ACHN (cell line): ENCODE results near the gene ZNF91.
"Not testable (repeated sequence)": the region's sequence is repeated elsewhere in the genome, so short reads cannot be mapped to it uniquely, and the experiment has no call there.

Experiments
- DNase-seq: peaks from one replicate; pipeline ENCODE4 v3.0.0-alpha.2; 2015
- in situ Hi-C: cut with HindIII; loops from 2 replicates; pipeline ENCODE4 v1.10.0; 2017; ENCODE audit warnings: low sequenced_read_pairs, low pct_ligation_motif_present, low pct_unique_long_range_greater_than_20kb

Gene ZNF91

DNA sequence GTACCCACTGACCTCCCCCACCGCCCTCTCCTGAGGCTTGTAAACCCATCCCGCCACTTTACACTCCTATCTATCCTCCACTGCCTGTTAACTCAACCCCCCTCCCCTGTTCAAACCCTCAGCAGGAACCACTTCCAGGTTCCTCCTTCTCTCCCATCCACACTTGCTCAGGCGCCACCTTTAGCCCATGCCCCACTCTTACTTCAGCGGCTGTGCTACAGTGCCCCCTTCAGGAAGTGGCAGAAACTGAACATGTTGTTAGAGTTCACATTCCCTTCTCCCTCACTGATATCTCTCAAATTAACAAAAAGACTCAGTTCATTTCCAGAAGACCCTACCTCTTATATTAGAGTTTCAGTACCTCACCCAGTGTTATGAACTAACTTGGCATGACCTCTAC is 49.4 kb downstream of the ZNF91 start:
- DNase-seq: no peak
- in situ Hi-C loops: no loop called here

DNA sequence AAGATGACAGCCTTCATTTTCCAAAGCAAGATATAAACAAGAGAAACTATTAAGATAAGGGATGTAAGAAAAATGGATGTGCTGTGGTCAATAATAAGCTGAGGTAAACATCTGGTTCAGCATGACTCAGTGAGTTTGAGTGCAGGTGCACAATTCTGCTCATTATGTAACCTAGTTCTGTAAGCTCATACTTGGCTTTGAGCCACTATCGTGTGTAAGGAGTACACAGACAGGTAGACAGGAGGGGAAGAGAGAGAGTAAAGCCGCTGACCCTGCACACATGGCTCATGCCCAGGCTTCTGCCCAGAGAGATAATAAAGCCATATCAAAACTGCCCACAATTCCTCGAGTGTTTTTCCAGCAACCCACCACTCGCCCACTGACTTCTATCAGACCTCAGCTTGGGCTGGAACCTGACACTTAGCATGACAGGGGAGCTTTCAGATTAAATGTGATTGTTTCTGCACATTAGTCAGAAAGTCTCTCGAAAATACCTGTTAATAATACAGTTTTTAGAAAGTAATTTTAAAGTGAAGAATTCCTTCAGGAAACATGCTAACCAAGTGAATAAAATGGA is 51.7 kb downstream of the ZNF91 start:
- DNase-seq: no peak
- in situ Hi-C loops: no loop called here

GRCh38 chr19:23328211-23328610 is 67.1 kb downstream of the ZNF91 start:
- DNase-seq: no peak
- in situ Hi-C loops: no loop called here

DNA sequence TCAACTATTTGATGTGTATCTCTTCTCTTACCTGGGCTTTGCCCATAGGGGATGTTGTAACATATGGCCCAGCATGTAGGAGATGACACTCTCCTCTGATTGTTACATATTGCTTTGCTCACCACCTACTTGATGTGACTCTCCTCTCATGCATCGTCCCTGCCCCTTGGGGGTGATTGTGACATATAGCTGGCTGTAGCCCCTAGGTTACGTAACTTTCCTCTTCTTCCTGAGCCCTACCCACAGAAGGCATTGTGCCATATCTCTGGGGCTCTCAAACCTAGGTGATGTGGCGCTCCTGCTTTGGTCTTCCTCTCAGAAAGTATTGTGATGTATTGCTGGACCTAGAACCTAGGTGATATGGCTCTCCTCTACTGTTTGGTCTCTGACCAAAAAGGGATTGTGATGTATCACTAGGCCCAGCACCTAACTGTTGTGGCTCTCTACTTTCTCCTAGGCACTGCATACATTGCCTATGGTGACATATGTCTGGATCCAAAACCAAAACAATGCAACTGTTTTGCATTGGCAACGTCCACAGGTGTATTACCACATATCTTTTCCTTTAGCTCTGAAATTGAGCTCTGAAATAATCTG is 73.2 kb downstream of the ZNF91 start:
- in situ Hi-C loops: no loop called here
- no peak for DNase-seq

DNA sequence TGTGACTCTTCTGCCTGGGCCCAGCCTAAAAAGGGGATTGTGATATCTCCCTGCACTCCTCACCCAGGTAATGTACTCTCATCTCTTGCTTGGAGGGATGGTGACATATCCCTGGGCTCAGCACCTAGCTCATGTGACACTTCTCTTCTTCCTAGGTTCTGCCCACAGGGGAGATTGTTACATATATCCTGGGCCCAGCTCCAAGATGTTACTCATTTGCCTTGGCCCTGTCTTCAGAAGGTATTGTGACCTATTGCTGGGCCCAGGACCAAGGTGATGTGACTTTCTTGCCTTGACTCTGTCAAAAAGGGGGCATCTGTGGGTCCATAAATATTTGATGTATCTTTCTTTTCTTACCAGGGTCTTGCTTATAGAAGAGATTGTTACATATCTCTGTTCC is 73.9 kb downstream of the ZNF91 start:
- in situ Hi-C loops: not testable (repeated sequence)

DNA sequence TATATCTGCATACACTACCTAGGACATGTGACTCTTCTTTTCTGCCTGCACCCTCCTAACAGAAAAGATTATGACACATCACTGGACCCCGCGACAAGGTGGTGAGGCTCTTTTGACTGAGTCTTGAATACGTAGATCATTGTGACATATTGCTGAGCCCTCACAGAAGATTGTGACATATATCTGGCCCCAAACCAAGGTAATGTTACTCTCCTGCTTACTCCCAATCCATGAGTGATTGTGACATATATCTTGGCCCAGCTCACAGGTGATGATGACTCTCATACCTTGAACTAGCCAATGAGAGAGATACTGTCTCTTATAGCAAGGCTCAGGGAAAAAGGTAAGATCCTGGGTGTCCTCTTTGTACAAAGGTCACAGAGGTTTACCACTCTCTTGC is 75.7 kb downstream of the ZNF91 start:
- DNase-seq, in situ Hi-C loops: not testable (repeated sequence)

More for the DNA sequence above, 73.9 kb downstream of the ZNF91 start:
- not testable (repeated sequence) for DNase-seq

DNA sequence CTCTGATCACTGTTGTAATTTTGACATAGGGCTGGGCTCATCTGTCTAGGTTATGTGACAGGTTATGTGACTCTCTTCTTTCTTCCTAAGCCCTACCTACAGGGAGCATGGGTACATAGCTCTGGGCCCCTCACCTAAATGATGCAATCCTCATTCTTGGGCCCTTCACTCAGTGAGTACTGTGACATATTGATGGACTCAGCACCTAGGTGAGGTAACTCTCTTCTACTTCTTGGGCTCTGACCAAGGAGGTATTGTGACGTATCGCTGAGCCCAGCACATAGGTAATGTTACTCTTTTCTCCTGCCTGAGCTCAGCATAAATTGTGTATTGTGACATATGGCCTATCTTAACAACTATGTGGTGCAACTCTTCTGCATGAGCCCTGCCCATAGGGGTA is 76.3 kb downstream of the ZNF91 start:
- DNase-seq, in situ Hi-C loops: not testable (repeated sequence)

- no peak for DNase-seq
- in situ Hi-C loops: no loop called here
Measured at GRCh38 chr19:23318143-23318542, 77.1 kb downstream of the ZNF91 start.

DNA sequence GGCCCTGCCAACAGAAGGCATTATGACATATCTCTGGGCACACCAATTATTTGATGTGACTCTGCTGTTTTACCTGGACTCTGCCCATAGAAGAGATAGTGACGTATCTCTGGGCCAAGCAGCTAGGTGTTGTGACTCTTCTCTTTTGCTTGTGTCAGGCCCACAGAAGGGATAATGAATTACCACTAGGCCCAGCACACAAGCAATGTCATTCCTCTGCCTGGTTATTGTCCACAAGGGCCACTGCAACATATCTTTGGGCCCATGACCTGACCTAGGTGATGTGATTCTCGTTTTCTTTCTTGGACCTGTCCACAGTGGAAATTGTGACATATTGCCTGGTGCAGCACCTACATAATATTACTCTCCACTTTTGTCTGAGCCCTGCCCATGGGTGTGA is 80.0 kb downstream of the ZNF91 start:
- DNase-seq: no peak
- in situ Hi-C loops: no loop called here

GRCh38 chr19:23314505-23315251 is 80.6 kb downstream of the ZNF91 start:
- DNase-seq: no peak
- in situ Hi-C loops: no loop called here

- in situ Hi-C loops: no loop called here
- DNase-seq: no peak
Measured at GRCh38 chr19:23313196-23313595, 82.1 kb downstream of the ZNF91 start.

DNA sequence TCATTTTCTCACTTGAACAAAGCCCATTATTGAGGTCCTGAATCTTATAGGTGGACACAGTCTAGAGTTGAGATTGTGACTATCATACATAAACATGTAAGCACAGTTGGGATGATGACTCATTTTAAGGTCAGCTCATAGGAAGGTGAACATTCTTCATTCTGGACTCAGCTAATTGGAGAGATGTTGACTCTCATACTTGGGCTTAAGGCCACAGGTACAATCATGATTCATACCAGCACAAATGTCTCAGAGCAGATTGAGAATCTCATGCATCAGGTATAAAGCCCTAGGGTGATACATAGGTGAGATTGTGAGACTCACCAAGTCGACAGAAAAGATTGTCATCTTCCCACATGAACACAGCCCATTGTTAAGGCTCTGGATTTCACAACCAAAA is 82.8 kb downstream of the ZNF91 start:
- in situ Hi-C loops: no loop called here

GRCh38 chr19:23311551-23311950 is 83.7 kb downstream of the ZNF91 start:
- in situ Hi-C loops: no loop called here
- DNase-seq: no peak

More for the DNA sequence above, 82.8 kb downstream of the ZNF91 start:
- DNase-seq: no peak

GRCh38 chr19:23310729-23311211 is 84.5 kb downstream of the ZNF91 start:
- no peak for DNase-seq
- in situ Hi-C loops: no loop called here

DNA sequence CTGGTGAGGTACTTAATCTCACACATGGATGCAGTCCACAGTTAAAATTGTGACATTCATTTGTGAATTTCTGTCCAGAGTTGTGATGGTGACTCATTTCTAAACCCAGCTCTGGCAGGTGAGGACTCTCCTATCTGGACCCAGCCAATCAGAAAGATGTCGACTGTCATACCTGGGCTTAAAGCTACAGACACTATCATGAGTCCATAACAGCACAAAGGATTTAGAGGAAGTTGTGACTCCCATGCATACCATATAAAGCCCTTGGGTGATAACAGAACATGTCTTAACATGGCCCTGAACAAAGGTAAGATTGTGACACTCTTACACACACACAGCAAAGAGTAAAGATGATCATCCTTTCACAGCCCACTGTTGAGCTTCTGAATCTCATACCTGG is 85.3 kb downstream of the ZNF91 start:
- no peak for DNase-seq
- in situ Hi-C loops: no loop called here

- in situ Hi-C loops: no loop called here
- no peak for DNase-seq
Measured at GRCh38 chr19:23305555-23305954, 89.7 kb downstream of the ZNF91 start.

GRCh38 chr19:23304238-23304637 is 91.0 kb downstream of the ZNF91 start:
- in situ Hi-C loops: no loop called here

DNA sequence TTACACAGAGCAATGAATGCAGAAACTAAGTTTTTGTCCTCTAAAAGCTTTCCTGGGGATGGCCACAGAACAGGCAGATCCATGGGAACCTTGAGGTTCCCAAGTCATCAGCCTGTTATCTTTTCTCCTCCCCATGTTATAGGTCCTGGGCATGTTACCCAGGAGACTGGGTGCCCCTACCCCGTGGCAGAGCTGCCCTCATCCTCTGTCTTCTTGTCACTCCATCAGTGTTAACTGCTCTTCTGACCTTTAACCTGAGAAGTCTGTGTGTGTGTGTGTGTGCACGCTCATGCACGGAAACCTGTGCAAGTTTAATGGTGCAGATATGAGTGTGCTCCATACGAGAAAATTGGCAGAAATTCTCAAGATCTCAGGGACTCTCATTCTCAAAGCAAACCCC is 101.1 kb downstream of the ZNF91 start:
- in situ Hi-C loops: no loop called here
- DNase-seq: no peak

More at GRCh38 chr19:23304238-23304637, 91.0 kb downstream of the ZNF91 start:
- no peak for DNase-seq

GRCh38 chr19:23289966-23290365 is 105.3 kb downstream of the ZNF91 start:
- in situ Hi-C loops, DNase-seq: not testable (repeated sequence)
